ENCODE measurements around the gene ATAD2B.

DNA sequence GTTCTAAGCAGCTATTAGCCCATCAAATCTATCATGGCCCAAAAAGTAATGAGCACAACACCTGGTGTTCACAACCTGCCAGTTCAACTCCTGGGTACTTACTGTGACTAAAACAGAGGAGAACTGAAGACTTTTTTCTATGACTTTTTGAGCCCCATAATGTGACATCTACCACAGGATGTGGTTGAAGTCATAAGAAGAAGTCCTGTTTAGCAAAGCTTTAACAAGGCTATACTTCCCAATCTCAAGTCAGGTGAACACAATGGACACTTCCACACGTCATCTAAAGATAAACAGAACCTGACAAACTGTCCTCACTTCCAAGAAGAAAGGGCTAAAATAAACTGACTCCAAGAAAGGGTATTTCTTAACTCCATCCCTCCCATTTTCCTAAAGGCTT, 138.8 kb downstream of the ATAD2B start:
- TF ChIP-seq, protein P1, sequence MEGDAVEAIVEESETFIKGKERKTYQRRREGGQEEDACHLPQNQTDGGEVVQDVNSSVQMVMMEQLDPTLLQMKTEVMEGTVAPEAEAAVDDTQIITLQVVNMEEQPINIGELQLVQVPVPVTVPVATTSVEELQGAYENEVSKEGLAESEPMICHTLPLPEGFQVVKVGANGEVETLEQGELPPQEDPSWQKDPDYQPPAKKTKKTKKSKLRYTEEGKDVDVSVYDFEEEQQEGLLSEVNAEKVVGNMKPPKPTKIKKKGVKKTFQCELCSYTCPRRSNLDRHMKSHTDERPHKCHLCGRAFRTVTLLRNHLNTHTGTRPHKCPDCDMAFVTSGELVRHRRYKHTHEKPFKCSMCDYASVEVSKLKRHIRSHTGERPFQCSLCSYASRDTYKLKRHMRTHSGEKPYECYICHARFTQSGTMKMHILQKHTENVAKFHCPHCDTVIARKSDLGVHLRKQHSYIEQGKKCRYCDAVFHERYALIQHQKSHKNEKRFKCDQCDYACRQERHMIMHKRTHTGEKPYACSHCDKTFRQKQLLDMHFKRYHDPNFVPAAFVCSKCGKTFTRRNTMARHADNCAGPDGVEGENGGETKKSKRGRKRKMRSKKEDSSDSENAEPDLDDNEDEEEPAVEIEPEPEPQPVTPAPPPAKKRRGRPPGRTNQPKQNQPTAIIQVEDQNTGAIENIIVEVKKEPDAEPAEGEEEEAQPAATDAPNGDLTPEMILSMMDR (IDR thresholded peaks at IDR 0.05; ENCODE audit: low read depth, low read length): no peak
- TF ChIP-seq POLR2A (IDR thresholded peaks at IDR 0.05; ENCODE audit: extremely low read depth, insufficient read length) (no peak), MYC (IDR thresholded peaks at IDR 0.05; ENCODE audit: low read depth, low read length) (no peak)
- TF ChIP-seq, protein P2, sequence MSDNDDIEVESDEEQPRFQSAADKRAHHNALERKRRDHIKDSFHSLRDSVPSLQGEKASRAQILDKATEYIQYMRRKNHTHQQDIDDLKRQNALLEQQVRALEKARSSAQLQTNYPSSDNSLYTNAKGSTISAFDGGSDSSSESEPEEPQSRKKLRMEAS (IDR thresholded peaks at IDR 0.05; ENCODE audit: low read depth, low read length): no peak

Measured in NB4 (cell line).